GM12878 (cell line): Measurements from ENCODE around the gene AAGAB. TPM values are rescaled to one million over a fixed set of nuclear protein-coding genes. Genes with fewer than 3 reads are reported as not detected.

Experiments used
- ATAC-seq: fragments of 200-7000 bp; cut with Tn5 transposase; 3 replicates; pipeline ENCODE4 v1.9.1; 2020; ENCODE audit warnings: mild to moderate bottlenecking, moderate library complexity
- BruUV-seq: library from RNA; stranded (reverse); fragments of 400-500 nt; replicated peaks from 2 replicates; lab custom pipeline; 2021; lab: Mats Ljungman, UMichigan
- CTCF ChIA-PET: fragments of 300-600 bp; sonication (Branson Sonifier 250); formaldehyde crosslinking; extraction: SDS; loops from one replicate; lab custom pipeline; 2021; ENCODE audit warnings: inconsistent platforms; lab: Yijun Ruan, JAX
- POLR2A ChIA-PET: fragments of 350-600 bp; formaldehyde crosslinking; extraction: SDS; loops from one replicate; lab custom pipeline; 2021; ENCODE audit warnings: inconsistent platforms; lab: Charles Lee
- RAD21 ChIA-PET: fragments of 300-600 bp; sonication (Branson Sonifier 250); formaldehyde crosslinking; loops from one replicate; lab custom pipeline; 2023; ENCODE audit warnings: antibody characterized with exemption; ENCODE audit not compliant: unreplicated experiment; lab: Charles Lee
- SMC1A ChIA-PET: fragments of 300-600 bp; sonication (Branson Sonifier 250); formaldehyde crosslinking; loops from one replicate; lab custom pipeline; 2023; ENCODE audit not compliant: unreplicated experiment, uncharacterized antibody; lab: Charles Lee
- DNase-seq: peaks from one replicate; pipeline ENCODE4 v3.0.0-alpha.2; 2011; ENCODE audit warnings: low read depth, low spot score
- FAIRE-seq: peaks from 3 replicates; lab custom pipeline; 2011; peaks lifted over from hg19 to GRCh38; lab: Jason Lieb, UNC
- H2AFZ ChIP-seq: 2 replicates; pipeline ENCODE4 v1.6.0; 2011; ENCODE audit warnings: low read depth, low read length, control low read depth; ENCODE audit not compliant: control insufficient read depth
- H3K27ac ChIP-seq: 2 replicates; pipeline ENCODE4 v1.5.1; 2011; ENCODE audit warnings: control low read depth; ENCODE audit not compliant: control insufficient read depth, insufficient read depth
- H3K27me3 ChIP-seq, 2 experiments: replicated peaks in 1 of 2; 2 replicates each; pipeline versions ENCODE4 v1.6.0 to v1.6.1; 2011; ENCODE audit warnings: low read length in 1 of 2; ENCODE audit not compliant: control insufficient read depth in 2 of 2, insufficient read depth in 2 of 2
- H3K36me3 ChIP-seq, 2 experiments: 2 replicates each; pipeline ENCODE4 v1.5.1; 2011; ENCODE audit warnings: low read length in 1 of 2; ENCODE audit not compliant: control insufficient read depth in 2 of 2, insufficient read depth in 2 of 2
- H3K4me1 ChIP-seq: 2 replicates; pipeline ENCODE4 v1.6.1; 2011; ENCODE audit warnings: mild to moderate bottlenecking, low read length, moderate library complexity, mixed read lengths; ENCODE audit not compliant: control insufficient read depth, insufficient read depth
- H3K4me2 ChIP-seq: 2 replicates; pipeline ENCODE4 v1.6.0; 2011; ENCODE audit warnings: control low read depth; ENCODE audit not compliant: control insufficient read depth, insufficient read depth
- H3K4me3 ChIP-seq: fragments of 200-600 bp; sonication (generic); 2 replicates; pipeline ENCODE4 v1.5.1; 2016
- H3K79me2 ChIP-seq: 2 replicates; pipeline ENCODE4 v1.6.0; 2011; ENCODE audit warnings: low read length; ENCODE audit not compliant: control insufficient read depth, insufficient read depth
- H3K9ac ChIP-seq: 2 replicates; pipeline ENCODE4 v1.8.0; 2011; ENCODE audit warnings: low read length, control low read depth, mixed read lengths; ENCODE audit not compliant: control insufficient read depth, insufficient read depth
- H3K9me3 ChIP-seq: replicated peaks from 3 replicates; pipeline ENCODE4 v1.5.1; 2011; ENCODE audit warnings: mild to moderate bottlenecking, low read length; ENCODE audit not compliant: control insufficient read depth, insufficient read depth
- H4K20me1 ChIP-seq: 2 replicates; pipeline ENCODE4 v1.6.0; 2011; ENCODE audit not compliant: control insufficient read depth, insufficient read depth
- BACH1 ChIP-seq: fragments of 450-650 bp; IDR thresholded peaks from 2 replicates; pipeline ENCODE4 v1.6.1; 2017; ENCODE audit warnings: mild to moderate bottlenecking, borderline replicate concordance
- BCL11A ChIP-seq: IDR thresholded peaks from 2 replicates; pipeline ENCODE4 v1.6.1; 2011; ENCODE audit warnings: low read depth, low read length
- E2F4 ChIP-seq: IDR thresholded peaks from 2 replicates; pipeline ENCODE4 v1.6.1; 2012; ENCODE audit warnings: low read depth, low read length, improper control_type of control experiment
- EED ChIP-seq: sonication (generic); IDR thresholded peaks from 2 replicates; pipeline ENCODE4 v1.6.1; 2016; ENCODE audit warnings: antibody characterized with exemption, low read depth
- POU2F2 ChIP-seq: IDR thresholded peaks from 3 replicates; pipeline ENCODE4 v1.6.1; 2011; ENCODE audit warnings: low read depth, mild to moderate bottlenecking, low read length, borderline replicate concordance
- SMAD5 ChIP-seq: IDR thresholded peaks from 2 replicates; pipeline ENCODE4 v1.6.1; 2016; ENCODE audit warnings: antibody characterized with exemption, low read depth
- TBL1XR1 ChIP-seq: IDR thresholded peaks from 2 replicates; pipeline ENCODE4 v1.6.1; 2012; ENCODE audit warnings: low read depth, low read length, improper control_type of control experiment
- TCF7 ChIP-seq: IDR thresholded peaks from 2 replicates; pipeline ENCODE4 v1.6.1; 2014; ENCODE audit warnings: antibody characterized with exemption, borderline replicate concordance
- WGBS: methylation state at CpG from one replicate; pipeline ENCODE4 v1.1.6; 2016; ENCODE audit warnings: low lambda C conversion rate; ENCODE audit not compliant: insufficient replicate concordance, insufficient coverage; ENCODE audit errors: missing lambda C conversion rate; 5-methylcytosine and 5-hydroxymethylcytosine counted together
- in situ Hi-C: fragments of 300-500 bp; cut with MboI; formaldehyde crosslinking; loops from 9 replicates; pipeline ENCODE4 v1.14.3; 2018; ENCODE audit warnings: mixed read lengths
- intact Hi-C: fragments of 100-400 bp; cut with micrococcal nuclease; formaldehyde crosslinking; loops from one replicate; pipeline ENCODE4 v1.14.2; 2022; ENCODE audit not compliant: unreplicated experiment
- polyA plus RNA-seq, 11 experiments: library from polyadenylated mRNA; depleted of rRNA in 4 of 11; unstranded in 6 of 11; stranded (reverse) in 5 of 11; fragments of >200 nt; fragmentation: Nextera tagmentation in 4 of 11; fragmentation: Illumina TruSeq in 1 of 11; extraction: Ambion mirVana in 4 of 11; extraction: Trizol in 1 of 11; gene quantifications; 1 replicate in 1 of 11; 2 replicates in 10 of 11; pipeline versions ENCODE4 v1.2.1 to v1.2.3, GENCODE V29; 2011 to 2016; ENCODE audit warnings: inconsistent platforms in 2 of 11, missing spikeins in 2 of 11, low read depth in 1 of 11
- total RNA-seq, 4 experiments: library from RNA; depleted of rRNA in 3 of 4; stranded (reverse); fragments of >200 nt in 3 of 4; fragmentation: Illumina TruSeq in 1 of 4; extraction: Trizol in 1 of 4; gene quantifications; 2 replicates each; pipeline versions ENCODE4 v1.2.1 to v1.2.3, GENCODE V29; 2013 to 2021

Gene AAGAB
- total and polyA plus RNA-seq, 10 of the 15 experiments (the other 5 are each of a cell fraction or from before 2014, with no cell fraction given), result 11.4 to 62.3 (median 38.0) TPM

- SMC1A ChIA-PET, result no interaction called here
- Histone ChIP-seq H3K36me3 (no peaks in the 10 kb centered on the region), H3K4me1 (no peaks in the 10 kb centered on the region), H2AFZ (no peak overlapping the region), H3K27me3 (no peaks in the 10 kb centered on the region; a peak in 2 of 4 replicates), H3K27ac (no peak overlapping the region), H3K4me3 (no peak overlapping the region), H3K79me2 (no peaks in the 10 kb centered on the region), H3K9ac (no peak overlapping the region), H3K4me2 (no peak overlapping the region), H3K9me3 (no peaks in the 10 kb centered on the region; the same call in 2 of the 3 replicates), H4K20me1 (no peaks in the 10 kb centered on the region)
- CTCF ChIA-PET, result no interaction called here
- POLR2A ChIA-PET, result no interaction called here
- BruUV-seq, result no TSS peak
- intact Hi-C loops (no loop called here), in situ Hi-C loops (no loop called here)
- RAD21 ChIA-PET, result no interaction called here
- 89% methylated on average over 1 of the region's 1 CpG for WGBS
- TF ChIP-seq BCL11A (no peak), E2F4 (no peak), POU2F2 (no peak), BACH1 (no peak), TBL1XR1 (no peak), SMAD5 (no peak), TCF7 (no peak), EED (no peak)
- DNase-seq (no peak), FAIRE-seq (no peak), ATAC-seq (no peak)
These were observed 19.8 kb upstream of the AAGAB start for GRCh38 chr15:67274236-67274635.
